ENCODE measurements around the gene MTTP. TPM values are rescaled to one million over a fixed set of nuclear protein-coding genes. Genes with fewer than 3 reads are reported as not detected.
"Not testable (repeated sequence)": the region's sequence is repeated elsewhere in the genome, so short reads cannot be mapped to it uniquely, and the experiment has no call there.

MTTP gene
- not detected in 2 replicates for total RNA-seq (2014; rRNA removed; shearing (Covaris generic))

DNA sequence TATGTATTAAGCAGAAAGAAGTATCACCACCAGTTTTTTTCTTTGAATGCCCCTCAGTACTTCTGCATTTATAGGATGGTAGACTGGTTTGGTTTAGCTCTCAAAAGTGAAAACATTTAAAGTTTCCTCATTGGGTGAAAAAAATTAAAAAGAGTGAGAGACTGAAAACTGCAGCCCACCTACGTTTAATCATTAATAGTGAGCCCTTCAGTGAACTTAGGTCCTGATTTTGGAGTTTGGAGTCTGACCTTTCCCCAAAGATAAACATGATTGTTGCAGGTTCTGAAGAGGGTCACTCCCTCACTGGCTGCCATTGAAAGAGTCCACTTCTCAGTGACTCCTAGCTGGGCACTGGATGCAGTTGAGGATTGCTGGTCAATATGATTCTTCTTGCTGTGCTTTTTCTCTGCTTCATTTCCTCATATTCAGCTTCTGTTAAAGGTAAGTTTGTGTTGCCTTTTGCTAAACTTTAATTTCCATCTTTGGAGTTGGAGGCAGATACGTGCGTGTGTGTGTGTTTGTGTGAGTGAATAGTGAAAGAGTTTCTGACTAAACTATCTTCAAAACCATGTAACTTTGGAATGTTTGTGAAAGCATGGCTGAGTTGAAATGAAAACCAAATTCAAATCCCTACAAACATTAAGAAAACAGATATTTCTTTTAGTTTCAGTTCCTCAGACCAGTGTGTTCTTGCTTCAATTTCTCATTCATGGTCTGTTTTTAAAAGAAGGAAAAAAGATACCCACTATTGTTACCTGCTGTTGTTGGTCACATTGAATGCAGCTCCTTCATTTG, at the start of gene MTTP:
Gene MTTP (plus strand): TSS at position 295 of the 795 bp plus-strand sequence. CDS start 86 bp downstream, at position 381.
- no peak for DNase-seq (ENCODE audit: low spot score)
- in situ Hi-C loops (cut with HindIII; ENCODE audit: low sequenced_read_pairs) = no loop called here

DNA sequence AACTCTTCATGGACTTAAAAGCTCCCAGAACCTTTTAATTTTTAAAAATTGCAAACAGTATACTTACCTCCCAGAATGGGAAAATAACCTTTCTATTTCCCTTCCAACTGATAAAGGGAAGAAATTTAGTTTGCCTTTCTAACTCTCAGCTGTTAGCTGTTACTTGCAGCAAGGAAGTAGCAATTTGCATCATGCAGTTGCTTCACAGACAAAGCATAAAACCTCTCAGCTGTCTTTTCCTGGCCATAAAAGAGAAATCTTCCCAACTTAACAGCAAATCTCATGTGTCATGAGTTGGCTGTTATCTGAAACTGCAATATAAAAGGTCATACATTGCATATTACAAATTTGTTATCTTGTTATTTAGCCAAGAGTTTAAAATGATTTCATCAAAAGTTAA, 45.4 kb upstream of the MTTP start:
- in situ Hi-C loops (cut with HindIII; ENCODE audit: low sequenced_read_pairs) = no loop called here
- DNase-seq (ENCODE audit: low spot score) = no peak

DNA sequence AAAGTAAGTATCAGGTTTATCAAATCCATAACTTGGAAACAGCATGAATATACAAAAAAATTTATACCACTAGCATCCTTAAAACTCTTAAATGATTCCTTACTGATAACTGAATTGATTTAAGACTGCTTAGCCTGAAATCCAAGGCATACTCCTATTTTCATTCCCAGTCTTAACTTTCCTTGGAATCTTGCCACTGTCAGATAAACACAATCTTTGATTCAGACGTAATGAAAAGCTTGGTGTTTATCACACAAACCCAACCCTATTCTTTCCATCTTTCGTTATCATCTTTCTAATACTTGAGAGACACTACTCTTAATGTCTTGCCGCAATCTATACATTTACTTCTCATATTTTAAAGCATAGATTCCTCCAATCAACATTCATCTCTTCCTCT, 44.7 kb upstream of the MTTP start:
- DNase-seq (ENCODE audit: low spot score) = no peak
- in situ Hi-C loops (cut with HindIII; ENCODE audit: low sequenced_read_pairs) = no loop called here

DNA sequence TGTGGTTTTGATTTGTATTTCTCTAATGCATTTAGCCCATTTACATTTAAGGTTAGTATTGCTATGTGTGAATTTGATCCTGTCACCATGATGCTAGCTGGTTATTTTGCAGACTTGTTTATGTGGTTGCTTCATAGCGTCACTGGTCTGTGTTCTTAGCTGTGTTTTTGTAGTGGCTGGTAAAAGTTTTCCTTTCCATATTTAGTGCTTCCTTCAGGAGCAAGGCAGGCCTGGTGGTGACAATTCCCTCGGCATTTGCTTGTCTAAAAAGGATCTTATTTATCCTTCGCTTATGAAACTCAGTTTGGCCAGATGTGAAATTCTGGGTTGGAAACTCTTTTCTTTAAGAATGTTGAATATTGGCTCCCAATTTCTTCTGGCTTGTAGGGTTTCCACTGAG, 39.9 kb upstream of the MTTP start:
- DNase-seq (ENCODE audit: low spot score); in situ Hi-C loops (cut with HindIII; ENCODE audit: low sequenced_read_pairs): not testable (repeated sequence)

DNA sequence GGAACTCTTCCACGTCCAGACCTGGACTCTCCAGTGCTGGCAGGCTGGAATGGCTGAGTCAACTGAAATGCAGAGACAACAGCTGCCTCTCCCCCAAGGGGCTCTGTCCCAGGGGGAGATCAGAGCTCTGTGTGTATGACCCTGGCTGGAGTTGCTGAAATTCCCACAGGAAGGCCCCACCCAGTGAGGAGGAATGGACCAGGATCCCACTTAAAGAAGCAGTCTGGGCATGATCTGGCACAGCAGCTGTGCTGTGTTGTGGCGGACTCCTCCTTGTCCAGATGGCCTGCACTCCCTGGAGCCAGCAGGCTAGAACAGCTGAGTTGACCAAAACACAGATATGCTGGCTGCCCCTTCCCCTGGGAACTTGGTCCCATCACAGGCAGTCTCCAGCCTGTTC, 38.4 kb upstream of the MTTP start:
- DNase-seq (ENCODE audit: low spot score) = no peak
- in situ Hi-C loops (cut with HindIII; ENCODE audit: low sequenced_read_pairs) = no loop called here

DNA sequence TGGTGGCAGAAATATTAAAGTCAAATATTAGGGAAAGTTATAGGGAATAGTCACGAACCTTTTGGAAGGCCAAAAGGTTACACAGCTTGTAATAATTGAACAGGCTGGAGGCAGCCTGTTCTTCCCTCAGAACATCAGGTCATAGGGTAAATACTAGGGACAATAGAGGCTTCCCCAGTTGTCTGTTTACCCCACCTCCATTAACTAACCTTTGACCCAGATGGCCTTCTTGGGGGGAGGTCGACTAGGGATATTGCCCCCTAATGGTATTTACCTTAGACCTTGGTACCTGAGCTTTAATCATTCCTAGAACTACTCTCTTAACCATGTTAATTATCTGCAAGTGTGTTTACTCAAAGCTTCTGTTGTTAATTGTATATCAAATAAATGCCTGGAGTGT, 37.8 kb upstream of the MTTP start:
- in situ Hi-C loops (cut with HindIII; ENCODE audit: low sequenced_read_pairs) = no loop called here
- DNase-seq (ENCODE audit: low spot score) = no peak

DNA sequence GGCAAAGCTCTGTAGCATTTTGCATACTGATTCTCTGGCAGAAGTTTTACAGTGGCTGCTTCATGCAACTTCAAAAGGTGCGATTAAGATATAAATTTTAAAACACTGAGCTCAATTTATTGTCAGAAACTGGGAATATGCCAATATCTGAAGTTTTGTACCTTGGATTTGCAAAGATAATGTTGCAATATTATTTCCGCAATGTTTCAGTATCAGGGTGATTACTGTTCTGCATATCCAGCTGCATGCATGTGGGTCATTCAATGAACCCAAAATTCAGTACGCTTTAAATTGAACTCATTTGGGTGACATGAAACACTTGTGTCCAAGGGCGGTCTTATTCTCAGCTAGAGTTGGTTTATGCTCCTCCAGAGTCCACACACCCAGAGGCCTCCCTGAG, 37.0 kb upstream of the MTTP start:
- DNase-seq (ENCODE audit: low spot score) = no peak
- in situ Hi-C loops (cut with HindIII; ENCODE audit: low sequenced_read_pairs) = no loop called here

DNA sequence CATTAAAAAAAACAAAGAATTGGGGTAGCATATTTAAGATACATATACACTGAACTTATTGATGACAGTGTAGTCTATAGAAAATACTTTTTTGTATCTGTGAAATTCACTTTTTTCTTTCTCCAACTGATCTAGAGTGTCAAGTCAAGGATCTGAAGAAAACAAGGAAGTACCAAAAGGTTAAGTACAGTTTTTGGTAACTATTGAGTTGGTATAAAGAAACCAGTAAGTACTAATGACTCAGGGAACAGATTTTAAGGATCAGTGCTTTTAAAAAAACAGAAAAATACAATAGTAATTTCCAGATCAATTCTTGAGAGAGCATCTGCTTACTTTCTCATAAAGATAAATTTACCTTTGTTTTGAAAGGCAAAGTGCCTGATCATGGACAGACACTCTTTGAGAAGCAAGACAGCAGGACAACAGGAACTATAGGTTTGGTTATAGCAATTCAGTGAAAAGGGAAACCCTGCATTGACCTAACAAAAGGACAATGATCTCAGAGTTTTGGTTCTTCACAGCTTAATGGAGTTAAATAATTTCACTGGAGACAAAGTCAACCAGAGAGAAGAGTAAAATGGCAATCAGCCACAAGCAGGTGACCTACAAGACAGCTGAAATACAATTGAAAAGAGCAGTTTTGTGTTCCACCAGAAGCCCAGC, 34.2 kb upstream of the MTTP start:
- in situ Hi-C loops (cut with HindIII; ENCODE audit: low sequenced_read_pairs) = no loop called here
- DNase-seq (ENCODE audit: low spot score) = no peak

DNA sequence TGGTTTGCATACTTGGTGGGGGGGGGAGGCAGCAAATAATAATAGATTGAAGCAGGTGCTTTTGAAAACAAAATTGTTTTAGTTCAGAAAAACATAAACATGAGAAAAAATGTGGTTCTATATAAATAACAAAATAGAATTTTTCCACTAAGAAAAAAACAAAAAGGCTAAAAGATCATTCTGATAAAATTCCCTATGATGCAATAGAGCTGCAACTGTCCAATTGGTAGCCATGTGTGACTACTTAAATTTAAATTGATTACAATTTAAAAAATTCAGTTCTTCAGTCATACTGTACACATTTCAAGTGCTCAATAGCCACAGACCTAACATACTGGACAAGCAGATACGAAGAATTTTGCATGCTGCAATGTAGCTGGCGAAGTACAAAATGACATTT, 21.8 kb upstream of the MTTP start:
- DNase-seq (ENCODE audit: low spot score) = no peak
- in situ Hi-C loops (cut with HindIII; ENCODE audit: low sequenced_read_pairs) = no loop called here

DNA sequence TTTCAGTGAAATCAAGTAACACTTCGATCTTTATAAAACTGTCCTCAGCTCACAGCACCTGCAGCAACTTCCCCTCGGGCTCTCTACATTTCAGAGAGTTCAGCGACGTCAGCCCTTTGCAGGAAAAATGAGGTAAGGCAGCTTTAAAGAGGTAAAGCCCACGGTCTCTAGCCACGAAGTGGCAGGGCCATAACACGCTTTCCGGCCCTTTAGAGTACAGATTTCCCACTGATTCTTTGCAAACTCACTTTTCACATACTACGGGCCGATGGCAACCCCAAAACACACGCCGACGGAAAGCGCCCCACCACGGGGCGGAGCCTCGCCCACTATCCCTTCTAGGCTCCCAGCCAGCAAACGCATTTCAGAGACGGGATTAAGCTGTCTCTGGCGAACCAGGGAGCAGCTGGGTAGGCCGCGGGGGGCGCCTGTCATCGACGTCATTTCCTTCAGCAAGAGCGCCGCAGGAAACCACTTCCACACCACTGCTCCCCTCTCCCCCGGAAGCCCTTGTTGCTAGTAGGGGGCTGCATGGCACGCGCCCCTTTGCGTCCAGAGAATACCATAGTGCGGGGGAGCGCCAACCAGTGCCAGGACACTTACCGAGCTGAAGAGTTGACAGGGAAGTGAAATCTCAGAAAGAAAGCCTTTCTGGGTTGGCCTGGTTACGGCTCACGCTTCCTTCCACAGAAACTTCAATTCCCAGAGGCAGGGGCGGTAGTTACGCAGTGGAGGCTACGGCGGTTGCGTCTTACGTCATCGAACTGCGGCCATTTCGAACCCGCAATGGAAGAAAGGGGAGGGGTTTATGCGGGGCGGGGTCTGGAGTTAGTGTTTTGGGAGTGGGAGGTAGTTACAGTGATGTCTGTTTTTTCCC, 11.1 kb upstream of the MTTP start, which contains the start of gene TRMT10A:
Gene TRMT10A (minus strand): TSS at position 730 of the 877 bp plus-strand sequence. CDS start 4,701 bp downstream, outside the sequence.
- peak; percentile 98 for DNase-seq (ENCODE audit: low spot score)
- in situ Hi-C loops (cut with HindIII; ENCODE audit: low sequenced_read_pairs) = no loop called here

DNA sequence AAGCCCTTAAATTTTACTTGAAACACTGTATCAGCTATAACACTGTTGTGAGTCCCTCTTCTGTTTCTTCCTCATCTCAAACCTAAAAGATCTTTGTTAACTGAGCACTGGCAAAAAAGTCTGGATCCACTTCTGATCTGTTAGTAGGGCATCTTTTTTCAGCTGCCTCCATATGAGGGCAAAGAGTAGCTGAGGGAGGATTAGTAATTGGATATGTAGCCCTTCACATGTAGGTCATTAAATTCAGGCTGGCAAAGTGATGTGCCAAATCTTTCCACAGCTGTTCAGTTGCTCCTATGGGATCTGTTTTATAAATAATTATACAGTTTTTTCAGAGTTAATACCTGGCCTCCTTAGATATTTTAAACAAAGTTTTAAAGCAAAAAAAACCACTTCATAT, 9.7 kb upstream of the MTTP start:
- in situ Hi-C loops (cut with HindIII; ENCODE audit: low sequenced_read_pairs) = no loop called here
- no peak for DNase-seq (ENCODE audit: low spot score)

DNA sequence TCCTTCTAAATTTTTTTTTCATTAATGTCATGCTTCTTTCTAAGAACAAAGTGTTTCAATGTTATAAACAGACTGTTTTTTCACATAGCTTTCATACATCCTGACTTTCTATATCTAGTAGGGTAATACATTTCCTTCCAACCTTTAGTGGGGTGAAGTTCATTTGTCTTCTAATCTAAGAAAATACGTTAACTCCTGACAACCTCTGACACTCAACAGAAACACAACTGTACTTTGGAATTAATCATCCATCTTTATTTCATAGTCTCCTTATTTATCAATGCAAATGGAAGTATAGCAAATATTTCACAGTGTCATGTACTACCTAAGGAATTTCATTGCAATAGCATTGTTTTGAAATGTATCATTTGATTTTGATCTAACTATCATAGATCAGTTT, 2.7 kb upstream of the MTTP start:
- no peak for DNase-seq (ENCODE audit: low spot score)
- in situ Hi-C loops (cut with HindIII; ENCODE audit: low sequenced_read_pairs) = no loop called here

DNA sequence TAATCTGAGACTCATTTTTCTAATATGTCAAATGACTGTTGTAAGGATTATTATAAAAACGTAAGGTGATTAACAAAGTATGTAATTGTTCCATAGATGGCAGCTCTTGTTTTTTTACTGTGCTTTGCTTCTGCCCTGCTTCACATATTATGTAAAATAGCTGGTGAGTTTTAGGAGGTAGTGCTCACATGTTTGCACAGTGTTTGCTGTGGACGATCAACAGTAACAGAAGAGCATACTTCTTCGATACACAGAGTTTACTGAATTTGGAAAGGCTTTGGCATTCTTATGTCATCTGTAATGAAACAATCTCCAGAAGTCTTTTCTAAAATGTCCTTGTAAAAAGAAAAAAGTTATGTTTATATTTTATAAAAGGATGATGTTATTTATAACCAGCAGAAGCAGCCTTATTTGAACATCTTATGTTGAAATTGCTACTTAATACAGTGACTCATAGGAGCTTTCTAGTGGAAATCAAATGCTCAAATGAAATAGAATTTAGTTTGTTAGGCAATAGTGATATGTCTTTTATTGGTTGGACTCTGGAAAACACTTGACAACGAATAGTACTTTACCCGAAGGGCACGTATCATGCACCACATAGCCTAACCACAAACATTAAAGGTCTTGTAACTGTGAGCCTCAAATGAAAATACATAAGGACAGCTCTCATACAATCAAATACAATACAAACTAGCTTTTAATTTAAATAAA, 1.9 kb upstream of the MTTP start:
- no peak for DNase-seq (ENCODE audit: low spot score)
- in situ Hi-C loops (cut with HindIII; ENCODE audit: low sequenced_read_pairs) = no loop called here

DNA sequence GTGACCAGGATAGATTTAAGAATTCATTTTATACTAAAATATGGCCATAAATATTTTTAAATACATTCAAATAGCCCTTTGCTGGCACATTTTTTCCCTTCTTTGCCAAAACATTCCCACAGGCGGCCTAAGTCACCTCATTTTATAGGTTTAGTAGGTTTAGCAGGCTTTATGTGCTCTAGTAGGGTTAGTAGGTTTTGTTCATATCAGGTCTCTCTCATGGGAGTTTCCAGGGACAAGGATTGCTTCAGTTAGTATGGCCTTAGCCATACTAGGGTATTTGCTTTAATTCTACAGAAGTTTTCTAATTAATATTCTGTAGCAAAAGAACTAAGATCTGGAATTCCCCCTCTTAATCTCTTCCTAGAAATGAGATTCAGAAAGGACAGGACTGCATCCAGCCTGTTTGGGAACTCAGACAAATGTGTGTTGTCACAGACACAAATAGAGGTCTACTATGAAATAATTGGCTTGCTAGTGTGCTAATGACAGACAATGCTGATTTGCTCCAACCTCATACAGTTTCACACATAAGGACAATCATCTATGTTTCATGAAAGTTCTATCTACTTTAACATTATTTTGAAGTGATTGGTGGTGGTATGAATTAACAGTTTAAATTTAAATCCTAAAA, 772 bp upstream of the MTTP start:
- in situ Hi-C loops (cut with HindIII; ENCODE audit: low sequenced_read_pairs) = no loop called here

DNA sequence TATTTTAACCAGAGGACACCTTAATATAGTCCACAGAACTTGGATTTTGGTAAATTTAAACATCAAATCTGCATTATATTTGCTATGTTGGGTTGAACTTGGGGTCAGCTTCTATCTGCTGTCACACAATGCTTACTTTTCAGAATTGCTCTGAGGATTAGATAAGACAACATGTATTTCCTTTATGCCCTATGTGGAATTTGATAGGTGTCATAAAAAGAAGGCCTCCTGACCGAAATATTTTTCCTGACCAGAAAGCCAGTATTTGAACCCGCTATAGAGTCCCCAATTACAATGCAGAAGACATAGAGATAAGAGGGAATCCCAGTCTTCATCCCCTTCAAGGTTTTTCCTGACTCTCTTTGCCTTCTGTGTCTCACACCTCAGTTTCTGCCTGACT, 4.1 kb downstream of the MTTP start:
- DNase-seq (ENCODE audit: low spot score) = no peak
- in situ Hi-C loops (cut with HindIII; ENCODE audit: low sequenced_read_pairs) = no loop called here

More for the DNA sequence above, 772 bp upstream of the MTTP start:
- no peak for DNase-seq (ENCODE audit: low spot score)

DNA sequence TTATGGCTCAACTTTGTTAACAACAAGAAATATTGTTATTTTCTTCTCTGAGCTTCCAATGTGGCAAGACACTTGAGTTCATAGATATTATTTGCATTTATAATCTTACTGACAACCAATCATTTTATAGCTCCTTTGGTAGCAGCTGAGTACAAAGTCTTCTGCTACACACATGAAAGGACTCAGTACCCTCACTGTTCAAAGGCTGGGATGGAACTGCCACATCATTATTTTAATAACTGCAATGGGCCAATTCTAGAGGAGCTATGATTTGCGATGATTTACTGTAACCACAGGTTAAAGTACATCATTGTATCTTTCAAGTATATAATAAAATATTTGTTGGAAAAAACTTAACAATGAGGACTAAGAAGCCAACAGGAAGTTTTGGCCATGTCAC, 10.9 kb downstream of the MTTP start:
- DNase-seq (ENCODE audit: low spot score) = no peak
- in situ Hi-C loops (cut with HindIII; ENCODE audit: low sequenced_read_pairs) = no loop called here

DNA sequence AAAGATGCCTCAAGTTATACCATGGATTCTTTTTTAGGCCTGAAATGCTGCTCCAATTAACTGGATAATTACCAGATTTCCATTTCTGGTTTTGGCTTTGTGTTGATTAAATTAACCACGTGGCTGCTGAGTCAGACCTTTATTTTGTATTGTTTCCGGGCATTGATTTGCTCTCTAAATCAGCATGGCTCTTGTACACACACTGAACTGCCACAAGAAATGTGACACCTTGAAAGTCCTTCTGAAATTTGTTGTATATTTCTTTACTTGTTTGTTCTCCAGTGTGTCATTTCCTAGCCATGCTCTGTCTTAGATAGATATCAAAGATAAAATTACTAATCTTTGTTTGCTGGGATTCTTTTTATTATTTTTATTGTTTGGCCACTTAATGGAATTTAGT, 11.7 kb downstream of the MTTP start:
- in situ Hi-C loops (cut with HindIII; ENCODE audit: low sequenced_read_pairs) = no loop called here
- no peak for DNase-seq (ENCODE audit: low spot score)

DNA sequence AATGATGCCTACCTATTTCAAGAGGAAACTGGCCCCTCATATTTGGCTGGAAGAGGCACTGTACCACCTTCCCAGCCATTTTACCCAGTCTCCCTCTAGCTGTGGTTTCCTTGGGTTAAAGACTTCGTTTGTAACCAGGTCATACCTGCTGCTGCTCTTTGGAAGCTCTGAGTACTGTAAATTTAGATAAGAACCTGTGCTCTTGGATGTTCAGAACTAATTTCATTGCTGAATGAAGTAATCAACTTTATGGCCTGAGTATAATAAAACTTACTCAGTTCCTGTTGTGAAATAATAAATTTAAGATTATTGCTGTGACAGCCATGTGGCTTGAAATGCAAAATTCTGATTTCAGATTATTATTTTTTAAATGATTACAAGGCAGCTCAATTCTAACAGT, 12.2 kb downstream of the MTTP start:
- in situ Hi-C loops (cut with HindIII; ENCODE audit: low sequenced_read_pairs) = no loop called here

DNA sequence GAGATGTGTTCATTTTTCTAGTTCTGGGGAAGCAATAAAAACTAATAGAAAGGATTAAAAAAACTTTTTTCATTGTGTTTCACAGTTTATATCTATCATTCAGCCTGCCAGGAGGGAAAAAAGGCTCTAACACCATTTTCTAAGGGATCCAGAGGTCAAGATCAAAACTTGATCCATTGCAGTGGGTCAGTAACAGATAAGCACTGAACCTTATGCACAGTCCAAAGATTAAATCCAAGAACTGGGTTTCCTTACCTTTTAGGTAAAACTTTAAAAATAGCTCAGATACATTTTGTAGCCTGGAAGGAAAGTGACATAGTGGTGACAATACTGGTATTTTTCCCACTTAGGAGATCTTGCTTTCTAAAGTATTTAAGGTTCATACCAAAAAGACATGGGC, 12.7 kb downstream of the MTTP start:
- DNase-seq (ENCODE audit: low spot score) = no peak
- in situ Hi-C loops (cut with HindIII; ENCODE audit: low sequenced_read_pairs) = no loop called here

More for the DNA sequence above, 12.2 kb downstream of the MTTP start:
- no peak for DNase-seq (ENCODE audit: low spot score)

All from G401 (cell line).